Smooth muscle cell (in vitro differentiated cells): ENCODE measurements around the gene RBBP4. TPM values are rescaled to one million over a fixed set of nuclear protein-coding genes. Genes with fewer than 3 reads are reported as not detected.

ENCODE experiments used
- DNase-seq: peaks from one replicate; lab custom pipeline; 2025; ENCODE audit not compliant: unreplicated experiment; lab: John Stamatoyannopoulos, UW
- H2AFZ ChIP-seq: fragments of 200-600 bp; sonication (generic); 2 replicates; pipeline ENCODE4 v1.6.0; 2016; ENCODE audit warnings: antibody characterized with exemption, low read depth, mild to moderate bottlenecking
- H3F3A ChIP-seq: fragments of 200-600 bp; sonication (generic); 2 replicates; pipeline ENCODE4 v1.6.0; 2017; ENCODE audit warnings: antibody characterized with exemption, low read depth
- H3K27ac ChIP-seq: fragments of 200-600 bp; sonication (generic); 2 replicates; pipeline ENCODE4 v1.5.1; 2016; ENCODE audit warnings: low read depth, mild to moderate bottlenecking
- H3K27me3 ChIP-seq: fragments of 200-600 bp; sonication (generic); 2 replicates; pipeline ENCODE4 v1.6.1; 2016; ENCODE audit warnings: low read depth, mild to moderate bottlenecking
- H3K36me3 ChIP-seq: fragments of 200-600 bp; sonication (generic); 2 replicates; pipeline ENCODE4 v1.5.1; 2016; ENCODE audit warnings: low read depth
- H3K4me1 ChIP-seq: fragments of 200-600 bp; sonication (generic); 2 replicates; pipeline ENCODE4 v1.5.1; 2016; ENCODE audit warnings: low read depth
- H3K4me2 ChIP-seq: fragments of 200-600 bp; sonication (generic); 2 replicates; pipeline ENCODE4 v1.6.0; 2016; ENCODE audit warnings: mild to moderate bottlenecking
- H3K4me3 ChIP-seq: fragments of 200-600 bp; sonication (generic); 2 replicates; pipeline ENCODE4 v1.5.1; 2016; ENCODE audit warnings: mild to moderate bottlenecking
- H3K79me2 ChIP-seq: fragments of 200-600 bp; sonication (generic); 2 replicates; pipeline ENCODE4 v1.6.0; 2016; ENCODE audit warnings: low read depth, mild to moderate bottlenecking
- H3K9ac ChIP-seq: fragments of 200-600 bp; sonication (generic); 2 replicates; pipeline ENCODE4 v1.6.0; 2016; ENCODE audit warnings: low read depth
- H3K9me3 ChIP-seq: fragments of 200-600 bp; sonication (generic); replicated peaks from 2 replicates; pipeline ENCODE4 v1.5.1; 2016; ENCODE audit warnings: low read depth
- H4K20me1 ChIP-seq: fragments of 200-600 bp; sonication (generic); 2 replicates; pipeline ENCODE4 v1.6.0; 2016; ENCODE audit warnings: low read depth
- CTCF ChIP-seq: fragments of 200-600 bp; sonication (generic); IDR thresholded peaks from 2 replicates; pipeline ENCODE4 v1.5.1; 2017; ENCODE audit warnings: borderline replicate concordance, mild to moderate bottlenecking, antibody characterized with exemption; ENCODE audit not compliant: insufficient read depth, poor library complexity, severe bottlenecking
- WGBS: methylation state at CpG from one replicate; pipeline ENCODE4 v1.1.7; 2016; ENCODE audit warnings: low lambda C conversion rate; 5-methylcytosine and 5-hydroxymethylcytosine counted together
- polyA plus RNA-seq: library from polyadenylated mRNA; unstranded; fragments of >200 nt; fragmentation: Nextera tagmentation; extraction: Ambion mirVana; gene quantifications from 2 replicates; pipeline ENCODE4 v1.2.1, GENCODE V29; 2016
- total RNA-seq: library from RNA; depleted of rRNA; stranded (reverse); fragments of >200 nt; gene quantifications from 2 replicates; pipeline ENCODE4 v1.2.3, GENCODE V29; 2014

Gene RBBP4
- total and polyA plus RNA-seq, 2 experiments from 2014 or later, result 139 to 140 TPM

GRCh38 chr1:32684167-32684811, 33.3 kb downstream of the RBBP4 start:
- H3K4me3 ChIP-seq, result no peak overlapping the region
- no peaks in the 10 kb centered on the region for H3K4me1 ChIP-seq
- H3K36me3 ChIP-seq, result peaks cover 19% of the 10 kb centered on the region
- no peak overlapping the region for H3K9ac ChIP-seq
- H3K9me3 ChIP-seq, result no peaks in the 10 kb centered on the region
- WGBS, result 93% methylated on average over 2 of the region's 2 CpGs
- TF ChIP-seq CTCF, result no peak
- H3K79me2 ChIP-seq, result no peaks in the 10 kb centered on the region
- H2AFZ ChIP-seq, result no peak overlapping the region
- no peaks in the 10 kb centered on the region for H3K27me3 ChIP-seq
- DNase-seq, result no peak
- no peak overlapping the region for H3K4me2 ChIP-seq
- H3F3A ChIP-seq, result peaks cover 16% of the 10 kb centered on the region
- H4K20me1 ChIP-seq, result peaks cover 28% of the 10 kb centered on the region
- H3K27ac ChIP-seq, result no peak overlapping the region

- H3K9me3 ChIP-seq, result no peaks in the 10 kb centered on the region
- no peaks in the 10 kb centered on the region for H3K4me1 ChIP-seq
- no peaks in the 10 kb centered on the region for H3K79me2 ChIP-seq
- no peaks in the 10 kb centered on the region for H3K27me3 ChIP-seq
- peaks cover 16% of the 10 kb centered on the region for H3F3A ChIP-seq
- H4K20me1 ChIP-seq, result peaks cover 28% of the 10 kb centered on the region
- 77% methylated on average over 2 of the region's 2 CpGs for WGBS
- H3K27ac ChIP-seq, result no peak overlapping the region
- DNase-seq, result no peak
- no peak for TF ChIP-seq CTCF
- H2AFZ ChIP-seq, result no peak overlapping the region
- H3K9ac ChIP-seq, result no peak overlapping the region
- H3K4me3 ChIP-seq, result no peak overlapping the region
- no peak overlapping the region for H3K4me2 ChIP-seq
- H3K36me3 ChIP-seq, result peaks cover 9% of the 10 kb centered on the region
Observed at GRCh38 chr1:32685498-32685897, 34.5 kb downstream of the RBBP4 start.

DNA sequence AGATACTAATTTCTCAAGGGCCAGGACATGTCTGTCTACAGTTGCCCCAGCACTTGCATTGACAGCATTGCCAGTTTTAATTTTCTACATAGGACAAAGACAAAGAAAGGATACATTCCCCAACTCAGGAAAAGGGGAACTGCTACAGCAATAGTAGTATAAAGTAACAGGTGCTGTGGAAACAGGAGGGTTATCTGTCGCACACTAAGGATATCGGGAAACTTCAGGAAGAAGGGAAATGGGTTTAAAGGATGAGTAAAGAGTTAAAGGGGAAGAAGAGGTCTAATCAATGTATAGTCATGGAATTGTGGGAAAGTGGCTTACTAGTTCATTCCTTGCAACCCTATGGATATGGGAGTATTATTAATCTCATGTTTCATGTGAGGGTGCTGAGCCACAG, 35.4 kb downstream of the RBBP4 start:
- no peak overlapping the region for H3K27ac ChIP-seq
- 88% methylated on average over 2 of the region's 2 CpGs for WGBS
- H3K4me2 ChIP-seq, result no peak overlapping the region
- H4K20me1 ChIP-seq, result peaks cover 28% of the 10 kb centered on the region
- no peak overlapping the region for H3K4me3 ChIP-seq
- no peak for TF ChIP-seq CTCF
- H2AFZ ChIP-seq, result no peak overlapping the region
- H3K27me3 ChIP-seq, result no peaks in the 10 kb centered on the region
- H3K79me2 ChIP-seq, result no peaks in the 10 kb centered on the region
- no peak for DNase-seq
- no peak overlapping the region for H3K9ac ChIP-seq
- no peaks in the 10 kb centered on the region for H3K4me1 ChIP-seq
- peaks cover 16% of the 10 kb centered on the region for H3F3A ChIP-seq
- H3K9me3 ChIP-seq, result no peaks in the 10 kb centered on the region
- no peaks in the 10 kb centered on the region for H3K36me3 ChIP-seq
